Astrocyte (in vitro differentiated cells and primary cell): Measurements from ENCODE around the gene CDH20.

Experiments used
- EZH2 ChIP-seq: IDR thresholded peaks from 2 replicates; pipeline ENCODE4 v1.6.1; 2012; ENCODE audit warnings: mild to moderate bottlenecking, low read length, inconsistent platforms; ENCODE audit not compliant: insufficient read depth
- TF ChIP-seq, protein P1 (sequence below): IDR thresholded peaks from 2 replicates; pipeline ENCODE4 v1.5.1; 2011; ENCODE audit warnings: low read depth, mild to moderate bottlenecking, inconsistent platforms, low read length, moderate library complexity; ENCODE audit not compliant: insufficient read depth

DNA sequence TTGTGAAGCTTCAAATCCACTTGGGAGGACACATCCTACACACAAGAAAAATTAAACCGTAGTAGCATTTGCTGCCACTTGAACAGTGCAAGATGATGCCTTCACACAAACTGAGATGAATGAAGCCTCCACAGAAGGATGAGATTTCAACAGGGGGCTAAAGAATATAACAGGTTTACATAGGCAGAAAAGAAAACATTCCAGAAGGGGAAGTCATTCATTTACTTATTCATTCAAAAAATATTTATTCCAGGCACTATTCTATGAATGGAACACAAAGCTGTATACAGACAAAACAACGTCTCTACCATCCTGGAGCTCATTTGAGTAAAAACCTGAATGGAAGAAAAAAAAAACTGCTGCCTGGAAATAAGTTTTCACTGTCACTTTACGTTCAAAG lies 170.5 kb downstream of the CDH20 start:
- TF ChIP-seq, protein P1, sequence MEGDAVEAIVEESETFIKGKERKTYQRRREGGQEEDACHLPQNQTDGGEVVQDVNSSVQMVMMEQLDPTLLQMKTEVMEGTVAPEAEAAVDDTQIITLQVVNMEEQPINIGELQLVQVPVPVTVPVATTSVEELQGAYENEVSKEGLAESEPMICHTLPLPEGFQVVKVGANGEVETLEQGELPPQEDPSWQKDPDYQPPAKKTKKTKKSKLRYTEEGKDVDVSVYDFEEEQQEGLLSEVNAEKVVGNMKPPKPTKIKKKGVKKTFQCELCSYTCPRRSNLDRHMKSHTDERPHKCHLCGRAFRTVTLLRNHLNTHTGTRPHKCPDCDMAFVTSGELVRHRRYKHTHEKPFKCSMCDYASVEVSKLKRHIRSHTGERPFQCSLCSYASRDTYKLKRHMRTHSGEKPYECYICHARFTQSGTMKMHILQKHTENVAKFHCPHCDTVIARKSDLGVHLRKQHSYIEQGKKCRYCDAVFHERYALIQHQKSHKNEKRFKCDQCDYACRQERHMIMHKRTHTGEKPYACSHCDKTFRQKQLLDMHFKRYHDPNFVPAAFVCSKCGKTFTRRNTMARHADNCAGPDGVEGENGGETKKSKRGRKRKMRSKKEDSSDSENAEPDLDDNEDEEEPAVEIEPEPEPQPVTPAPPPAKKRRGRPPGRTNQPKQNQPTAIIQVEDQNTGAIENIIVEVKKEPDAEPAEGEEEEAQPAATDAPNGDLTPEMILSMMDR, result no peak
- TF ChIP-seq EZH2, result no peak
